ENCODE measurements around the gene PRR29.

Gene PRR29

DNA sequence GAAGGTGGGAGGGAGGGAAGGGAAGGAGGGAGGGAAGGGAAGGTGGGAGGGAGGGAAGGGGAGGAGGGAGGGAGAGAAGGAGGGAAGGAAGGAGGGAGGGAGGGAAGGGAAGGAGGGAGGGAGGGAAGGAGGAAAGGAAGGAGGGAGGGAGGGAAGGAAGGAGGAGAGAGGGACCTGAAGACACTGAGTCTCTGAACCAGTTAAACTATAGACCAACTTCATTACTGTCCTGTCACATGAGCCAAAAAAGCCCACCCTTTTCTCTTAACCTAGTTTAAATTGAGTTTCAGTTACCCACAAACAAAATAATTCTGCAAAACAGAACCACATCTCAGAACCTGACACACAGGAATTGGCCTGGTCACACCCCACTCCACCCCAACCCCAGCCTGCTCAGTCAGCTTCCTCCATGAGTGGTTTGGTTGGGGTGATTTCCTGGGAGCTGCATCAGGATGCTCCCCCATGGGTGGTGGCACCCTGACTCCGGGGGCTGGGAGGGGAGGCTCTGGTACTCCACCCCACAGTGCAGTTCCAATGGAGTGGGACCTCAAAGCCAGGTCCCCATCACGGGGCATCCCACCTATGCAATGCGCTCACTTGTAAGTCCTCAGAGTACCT lies 4.7 kb upstream of the PRR29 start:
- Histone ChIP-seq H3K9ac (ENCODE audit: low read length) (no peak overlapping the region), H3K4me3 (ENCODE audit: low read length) (no peak overlapping the region), H3K9me3 (replicated peaks; ENCODE audit: insufficient read depth, low read length) (no peaks in the 10 kb centered on the region), H3F3A (ENCODE audit: insufficient read depth, low read length) (no peaks in the 10 kb centered on the region), H2AFZ (ENCODE audit: low read length) (no peak overlapping the region), H3K4me2 (ENCODE audit: low read depth, low read length) (no peak overlapping the region), H3K27ac (ENCODE audit: low read length) (no peak overlapping the region), H3K79me2 (ENCODE audit: low read length) (no peaks in the 10 kb centered on the region), H3K9me2 (replicated peaks; ENCODE audit: insufficient read depth, low read length) (no peaks in the 10 kb centered on the region), H4K20me1 (ENCODE audit: insufficient read depth, low read length) (no peaks in the 10 kb centered on the region), H3K27me3 (replicated peaks; ENCODE audit: insufficient read depth, low read length) (0 out of 2 replicates have a peak, but pooled peaks cover 3% of the 10 kb centered on the region), H3K4me1 (ENCODE audit: low read length) (no peaks in the 10 kb centered on the region), H3K36me3 (replicated peaks; ENCODE audit: insufficient read depth, low read length) (no peaks in the 10 kb centered on the region)
- TF ChIP-seq EZH2phosphoT487 (IDR thresholded peaks at IDR 0.05; ENCODE audit: low read length) (no peak), EZH2 (optimal IDR thresholded peaks at IDR 0.05; ENCODE audit: low read depth, low read length) (no peak)
- TF ChIP-seq, protein P1, sequence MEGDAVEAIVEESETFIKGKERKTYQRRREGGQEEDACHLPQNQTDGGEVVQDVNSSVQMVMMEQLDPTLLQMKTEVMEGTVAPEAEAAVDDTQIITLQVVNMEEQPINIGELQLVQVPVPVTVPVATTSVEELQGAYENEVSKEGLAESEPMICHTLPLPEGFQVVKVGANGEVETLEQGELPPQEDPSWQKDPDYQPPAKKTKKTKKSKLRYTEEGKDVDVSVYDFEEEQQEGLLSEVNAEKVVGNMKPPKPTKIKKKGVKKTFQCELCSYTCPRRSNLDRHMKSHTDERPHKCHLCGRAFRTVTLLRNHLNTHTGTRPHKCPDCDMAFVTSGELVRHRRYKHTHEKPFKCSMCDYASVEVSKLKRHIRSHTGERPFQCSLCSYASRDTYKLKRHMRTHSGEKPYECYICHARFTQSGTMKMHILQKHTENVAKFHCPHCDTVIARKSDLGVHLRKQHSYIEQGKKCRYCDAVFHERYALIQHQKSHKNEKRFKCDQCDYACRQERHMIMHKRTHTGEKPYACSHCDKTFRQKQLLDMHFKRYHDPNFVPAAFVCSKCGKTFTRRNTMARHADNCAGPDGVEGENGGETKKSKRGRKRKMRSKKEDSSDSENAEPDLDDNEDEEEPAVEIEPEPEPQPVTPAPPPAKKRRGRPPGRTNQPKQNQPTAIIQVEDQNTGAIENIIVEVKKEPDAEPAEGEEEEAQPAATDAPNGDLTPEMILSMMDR (IDR thresholded peaks at IDR 0.05; ENCODE audit: low read length) = no peak
- DNase-seq = no peak

DNA sequence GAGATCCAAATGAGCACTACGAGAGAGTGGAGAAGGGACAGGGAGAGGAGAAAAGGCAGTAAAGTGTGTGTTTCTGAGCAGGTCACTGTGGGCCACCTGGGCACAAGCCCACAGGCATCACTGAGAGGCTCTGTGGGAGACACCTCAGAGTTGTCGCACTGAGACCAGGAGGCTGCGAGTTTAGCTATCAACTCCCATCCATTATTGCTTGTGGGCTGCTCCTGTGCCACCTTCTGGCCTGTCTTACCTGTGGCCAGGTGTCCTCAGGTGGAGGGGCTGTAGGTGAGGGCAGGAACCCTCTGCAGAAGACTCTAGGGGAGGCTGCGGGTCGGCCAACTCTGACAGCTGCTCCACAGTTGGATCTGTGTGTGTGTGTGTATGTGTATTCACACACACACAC lies 2.5 kb upstream of the PRR29 start:
- DNase-seq = no peak
- Histone ChIP-seq H3K4me3 (ENCODE audit: low read length) (no peak overlapping the region), H3K27ac (ENCODE audit: low read length) (no peak overlapping the region), H3K79me2 (ENCODE audit: low read length) (no peaks in the 10 kb centered on the region), H2AFZ (ENCODE audit: low read length) (no peak overlapping the region), H3K27me3 (replicated peaks; ENCODE audit: insufficient read depth, low read length) (0 out of 2 replicates have a peak, but pooled peaks cover 3% of the 10 kb centered on the region), H4K20me1 (ENCODE audit: insufficient read depth, low read length) (no peaks in the 10 kb centered on the region), H3K9me3 (replicated peaks; ENCODE audit: insufficient read depth, low read length) (no peaks in the 10 kb centered on the region), H3K9ac (ENCODE audit: low read length) (no peak overlapping the region), H3K9me2 (replicated peaks; ENCODE audit: insufficient read depth, low read length) (no peaks in the 10 kb centered on the region), H3F3A (ENCODE audit: insufficient read depth, low read length) (no peaks in the 10 kb centered on the region), H3K4me1 (ENCODE audit: low read length) (no peaks in the 10 kb centered on the region), H3K4me2 (ENCODE audit: low read depth, low read length) (no peak overlapping the region), H3K36me3 (replicated peaks; ENCODE audit: insufficient read depth, low read length) (no peaks in the 10 kb centered on the region)
- TF ChIP-seq EZH2 (optimal IDR thresholded peaks at IDR 0.05; ENCODE audit: low read depth, low read length) (no peak), EZH2phosphoT487 (IDR thresholded peaks at IDR 0.05; ENCODE audit: low read length) (no peak)
- TF ChIP-seq, protein P1 (IDR thresholded peaks at IDR 0.05; ENCODE audit: low read length) = no peak

DNA sequence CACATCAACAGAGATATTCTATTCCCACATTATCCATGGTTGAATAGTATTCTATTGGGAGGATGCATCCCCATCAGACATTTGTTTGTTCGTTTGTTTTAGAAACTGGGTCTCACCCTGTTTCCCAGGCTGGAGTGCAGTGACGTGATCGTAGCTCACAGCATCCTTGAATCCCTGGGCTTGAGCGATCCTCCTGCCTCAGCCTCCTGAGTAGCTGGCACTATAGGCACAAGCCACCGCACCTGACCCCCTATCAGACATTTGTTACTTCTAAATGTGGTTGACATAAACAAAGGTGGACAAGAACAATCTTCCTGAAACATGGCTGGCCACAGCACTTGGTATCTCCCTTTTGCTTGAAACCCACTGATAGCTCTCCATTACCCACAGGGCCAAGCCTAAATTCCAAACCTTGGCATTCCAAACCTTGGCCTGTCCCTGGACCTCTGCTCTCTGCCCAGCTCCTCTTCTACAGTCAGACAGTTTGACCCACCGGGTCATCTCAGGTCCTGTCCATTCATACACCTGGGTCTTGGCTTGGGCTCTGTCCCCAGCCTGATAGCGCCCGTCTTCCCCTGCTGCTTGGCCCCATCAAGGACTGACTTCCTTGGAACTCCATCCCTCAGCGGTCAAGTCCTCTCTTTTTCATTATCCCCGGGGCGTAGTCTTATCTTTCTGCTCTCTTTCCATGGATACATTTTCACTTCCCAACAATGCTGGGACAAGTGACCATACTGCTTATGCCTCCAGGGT lies 1.5 kb upstream of the PRR29 start:
- Histone ChIP-seq H3K27me3 (replicated peaks; ENCODE audit: insufficient read depth, low read length) (0 out of 2 replicates have a peak, but pooled peaks cover 3% of the 10 kb centered on the region), H3K9ac (ENCODE audit: low read length) (no peak overlapping the region), H3K27ac (ENCODE audit: low read length) (no peak overlapping the region), H3K79me2 (ENCODE audit: low read length) (no peaks in the 10 kb centered on the region), H3K4me2 (ENCODE audit: low read depth, low read length) (no peak overlapping the region), H3K4me1 (ENCODE audit: low read length) (no peaks in the 10 kb centered on the region), H3F3A (ENCODE audit: insufficient read depth, low read length) (no peaks in the 10 kb centered on the region), H3K36me3 (replicated peaks; ENCODE audit: insufficient read depth, low read length) (no peaks in the 10 kb centered on the region), H3K9me2 (replicated peaks; ENCODE audit: insufficient read depth, low read length) (no peaks in the 10 kb centered on the region), H4K20me1 (ENCODE audit: insufficient read depth, low read length) (no peaks in the 10 kb centered on the region), H3K4me3 (ENCODE audit: low read length) (no peak overlapping the region), H3K9me3 (replicated peaks; ENCODE audit: insufficient read depth, low read length) (no peaks in the 10 kb centered on the region), H2AFZ (ENCODE audit: low read length) (no peak overlapping the region)
- DNase-seq = no peak
- TF ChIP-seq EZH2phosphoT487 (IDR thresholded peaks at IDR 0.05; ENCODE audit: low read length) (no peak), EZH2 (optimal IDR thresholded peaks at IDR 0.05; ENCODE audit: low read depth, low read length) (no peak)
- TF ChIP-seq, protein P1 (IDR thresholded peaks at IDR 0.05; ENCODE audit: low read length) = no peak

Data from MM.1S (cell line).